Pancreas (tissue), 10 donors: ENCODE measurements around the gene POLA1. TPM values are rescaled to one million over a fixed set of nuclear protein-coding genes. Genes with fewer than 3 reads are reported as not detected.

Source experiments
- ATAC-seq, 4 donors: fragments of 200-7000 bp; cut with Tn5 transposase; one replicate each; pipeline versions ENCODE4 v1.8.0 to v1.9.1; 2020; ENCODE audit warnings: mild to moderate bottlenecking in 4 of 4, moderate library complexity in 4 of 4
- DNase-seq, 6 donors: peaks; one replicate each; pipeline ENCODE4 v3.0.0-alpha.2; 2020
- FAIRE-seq: peaks from 2 replicates; lab custom pipeline; 2012; peaks lifted over from hg19 to GRCh38; lab: Jason Lieb, UNC
- H3K27ac ChIP-seq, 4 donors: fragments of 200-600 bp; sonication (generic); 1 replicate in 3 of 4; 2 replicates in 1 of 4; pipeline versions ENCODE4 v1.5.0 to v1.8.0; 2020
- H3K27me3 ChIP-seq, 4 donors: fragments of 200-600 bp; one replicate each; pipeline ENCODE4 v1.8.0; 2021
- H3K36me3 ChIP-seq, 3 donors: fragments of 200-600 bp; sonication (generic) in 1 of 3; one replicate each; pipeline versions ENCODE4 v1.5.0 to v1.8.0; 2020 to 2021
- H3K4me1 ChIP-seq, 3 donors: fragments of 200-600 bp; one replicate each; pipeline ENCODE4 v1.8.0; 2021
- H3K4me3 ChIP-seq, 4 donors: fragments of 200-600 bp; sonication (generic) in 2 of 4; one replicate each; pipeline versions ENCODE4 v1.5.0 to v1.8.0; 2020 to 2021
- H3K9me3 ChIP-seq, 4 donors: fragments of 200-600 bp; one replicate each; pipeline ENCODE4 v1.8.0; 2021
- CTCF ChIP-seq, 4 donors: fragments of 200-600 bp; sonication (generic) in 3 of 4; IDR thresholded peaks; one replicate each; pipeline versions ENCODE4 v1.5.0 to v1.8.0; 2021; ENCODE audit warnings: antibody characterized with exemption in 4 of 4
- WGBS, 2 donors: extraction: QIAGEN DNeasy Blood & Tissue Kit; methylation state at CpG; one replicate each; pipeline ENCODE4 v1.1.7; 2013; 5-methylcytosine and 5-hydroxymethylcytosine counted together
- intact Hi-C, 3 donors: fragments of 100-400 bp; cut with DNase I; formaldehyde crosslinking; loops; one replicate each; pipeline versions ENCODE4 v1.11.1 to v1.14.2; 2022
- polyA plus RNA-seq, 2 donors: library from polyadenylated mRNA; stranded (reverse); fragments of 200-250 nt; gene quantifications; one replicate each; pipeline ENCODE4 v1.2.3, GENCODE V29; 2013
- total RNA-seq, 6 donors: library from RNA; stranded (reverse); fragmentation: NEBNext Ultra II Directional in 4 of 6; extraction: Animal tissue kit (Norgen Biotek cat#: 25700) in 4 of 6; gene quantifications; one replicate each; pipeline versions ENCODE4 v1.2.1 to v1.2.4, GENCODE V29; 2021 to 2023
- donor health status: healthy with polysubstance abuse.
- donor health status: DM: no; HTN: no; CAD: no; lungs with moderate emphysema.
- donor health status: DM: no; HTN: no; CAD: no.
- donor health status: control.
- donor health status: control.
- donor health status: Bipolar disorder and iron deficiency.
- donor health status: DM: yes; HTN: yes; CAD: no.
- donor health status: DM: no; HTN: no; CAD: no.
- donor health status: DM: no; HTN: no; CAD: no.
- donor health status: DM: yes; HTN: yes; CAD: no.

The POLA1 gene
- total and polyA plus RNA-seq, 8 donors, result 1.4 to 6.1 (median 4.4) TPM

- ATAC-seq (no peak), FAIRE-seq (no peak)
- whole genome bisulfite sequencing, 2 donors, result 60 to 90% methylated on average over 2 of the region's 2 CpGs
Observed at GRCh38 chrX:24954732-24955131, 261.0 kb downstream of the POLA1 start.

GRCh38 chrX:24955372-24955930 lies 261.7 kb downstream of the POLA1 start:
- no peak for TF ChIP-seq CTCF (IDR thresholded peaks at IDR 0.05)
- ATAC-seq (no peak), FAIRE-seq (no peak), DNase-seq (no peak)
- no peaks in the 10 kb centered on the region for H3K4me1 ChIP-seq
- WGBS, 2 donors, result 70 to 95% methylated on average over 2 of the region's 2 CpGs
- intact Hi-C loops, result no loop called here
- H3K9me3 ChIP-seq, result no peaks in the 10 kb centered on the region
- no peaks in the 10 kb centered on the region for H3K36me3 ChIP-seq
- no peak overlapping the region for H3K4me3 ChIP-seq
- no peak overlapping the region for H3K27ac ChIP-seq
- H3K27me3 ChIP-seq, result no peaks in the 10 kb centered on the region

More at GRCh38 chrX:24954732-24955131, 261.0 kb downstream of the POLA1 start:
- no peaks in the 10 kb centered on the region for H3K4me1 ChIP-seq
- H3K27me3 ChIP-seq, result no peaks in the 10 kb centered on the region
- H3K9me3 ChIP-seq, result no peaks in the 10 kb centered on the region
- no peak for TF ChIP-seq CTCF (IDR thresholded peaks at IDR 0.05)
- H3K36me3 ChIP-seq, result no peaks in the 10 kb centered on the region
- intact Hi-C loops, result no loop called here
- DNase-seq, result no peak
- no peak overlapping the region for H3K27ac ChIP-seq
- no peak overlapping the region for H3K4me3 ChIP-seq

- H3K9me3 ChIP-seq, result no peaks in the 10 kb centered on the region
- TF ChIP-seq CTCF (IDR thresholded peaks at IDR 0.05), result no peak
- ATAC-seq, result no peak
- H3K4me1 ChIP-seq, result no peaks in the 10 kb centered on the region
- H3K4me3 ChIP-seq, result no peak overlapping the region
- no peaks in the 10 kb centered on the region for H3K36me3 ChIP-seq
- FAIRE-seq, result no peak
- no peaks in the 10 kb centered on the region for H3K27me3 ChIP-seq
- intact Hi-C loops, result no loop called here
- no peak for DNase-seq
- H3K27ac ChIP-seq, result no peak overlapping the region
Observed at GRCh38 chrX:24956828-24957227, 263.1 kb downstream of the POLA1 start.

- Histone ChIP-seq H3K27me3 (no peaks in the 10 kb centered on the region), H3K36me3 (no peaks in the 10 kb centered on the region), H3K4me1 (no peaks in the 10 kb centered on the region), H3K27ac (no peak overlapping the region), H3K9me3 (no peaks in the 10 kb centered on the region), H3K4me3 (no peak overlapping the region)
- no peak for DNase-seq
- no peak for ATAC-seq
- TF ChIP-seq CTCF (IDR thresholded peaks at IDR 0.05), result no peak
- FAIRE-seq, result no peak
- 52 to 80% methylated on average over 1 of the region's 1 CpG for WGBS, 2 donors
- intact Hi-C loops, result no loop called here
Observed at GRCh38 chrX:24961809-24962208, 268.1 kb downstream of the POLA1 start.

- DNase-seq (no peak), ATAC-seq (no peak), FAIRE-seq (no peak)
- TF ChIP-seq CTCF (IDR thresholded peaks at IDR 0.05), result no peak
- Histone ChIP-seq H3K27me3 (no peaks in the 10 kb centered on the region), H3K36me3 (no peaks in the 10 kb centered on the region), H3K9me3 (no peaks in the 10 kb centered on the region), H3K4me3 (no peak overlapping the region), H3K4me1 (no peaks in the 10 kb centered on the region), H3K27ac (no peak overlapping the region)
- 77 to 78% methylated on average over 2 of the region's 2 CpGs for WGBS, 2 donors
- intact Hi-C loops, result no loop called here
Observed at GRCh38 chrX:24963823-24964222, 270.1 kb downstream of the POLA1 start.
